Retinal pigment epithelial cell (primary cell): Measurements from ENCODE around the gene UBE2J2.

Experiments used
- DNase-seq: peaks from one replicate; pipeline ENCODE4 v3.0.0-alpha.2; 2010; ENCODE audit warnings: low read depth
- H3K4me3 ChIP-seq: 2 replicates; pipeline ENCODE4 v1.5.1; 2011; ENCODE audit warnings: mild to moderate bottlenecking, low read length, control low read depth, moderate library complexity
- TF ChIP-seq, protein P1 (sequence below): conservative IDR thresholded peaks from 2 replicates; pipeline ENCODE4 v1.5.1; 2011; ENCODE audit warnings: low read depth, low read length, control low read depth, inconsistent platforms

Gene UBE2J2

DNA sequence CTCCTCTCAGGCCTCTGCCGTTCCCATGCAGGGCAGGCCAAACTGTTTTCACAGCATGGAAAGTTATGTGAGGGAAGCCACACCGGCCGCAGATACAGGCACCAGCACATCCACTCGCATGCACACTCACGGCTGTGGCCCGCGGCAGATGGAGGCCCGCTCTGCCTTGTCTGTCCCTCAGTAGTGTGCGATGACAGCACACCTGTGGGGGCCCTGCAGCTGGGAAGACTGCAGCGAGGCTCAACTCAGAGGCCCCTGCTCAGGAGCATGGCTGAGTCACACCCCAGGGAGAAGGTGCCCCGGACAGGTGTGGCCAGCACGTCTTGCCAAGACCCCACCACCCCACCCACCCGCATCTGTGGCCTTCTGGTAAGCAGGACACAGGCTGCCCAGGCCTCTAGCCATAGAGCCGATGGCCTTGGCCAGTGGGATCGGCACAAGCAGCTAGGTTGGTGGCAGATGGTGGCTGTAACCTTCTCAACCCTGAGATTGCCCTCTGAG lies 1.3 kb upstream of the UBE2J2 start:
- DNase-seq: no peak
- no peak overlapping the region for H3K4me3 ChIP-seq
- TF ChIP-seq, protein P1, sequence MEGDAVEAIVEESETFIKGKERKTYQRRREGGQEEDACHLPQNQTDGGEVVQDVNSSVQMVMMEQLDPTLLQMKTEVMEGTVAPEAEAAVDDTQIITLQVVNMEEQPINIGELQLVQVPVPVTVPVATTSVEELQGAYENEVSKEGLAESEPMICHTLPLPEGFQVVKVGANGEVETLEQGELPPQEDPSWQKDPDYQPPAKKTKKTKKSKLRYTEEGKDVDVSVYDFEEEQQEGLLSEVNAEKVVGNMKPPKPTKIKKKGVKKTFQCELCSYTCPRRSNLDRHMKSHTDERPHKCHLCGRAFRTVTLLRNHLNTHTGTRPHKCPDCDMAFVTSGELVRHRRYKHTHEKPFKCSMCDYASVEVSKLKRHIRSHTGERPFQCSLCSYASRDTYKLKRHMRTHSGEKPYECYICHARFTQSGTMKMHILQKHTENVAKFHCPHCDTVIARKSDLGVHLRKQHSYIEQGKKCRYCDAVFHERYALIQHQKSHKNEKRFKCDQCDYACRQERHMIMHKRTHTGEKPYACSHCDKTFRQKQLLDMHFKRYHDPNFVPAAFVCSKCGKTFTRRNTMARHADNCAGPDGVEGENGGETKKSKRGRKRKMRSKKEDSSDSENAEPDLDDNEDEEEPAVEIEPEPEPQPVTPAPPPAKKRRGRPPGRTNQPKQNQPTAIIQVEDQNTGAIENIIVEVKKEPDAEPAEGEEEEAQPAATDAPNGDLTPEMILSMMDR: no peak

- peak overlapping the region; percentile 62 for H3K4me3 ChIP-seq
- no peak for DNase-seq
- TF ChIP-seq, protein P1: no peak
Observed at GRCh38 chr1:1274299-1274930, 761 bp upstream of the UBE2J2 start.

DNA sequence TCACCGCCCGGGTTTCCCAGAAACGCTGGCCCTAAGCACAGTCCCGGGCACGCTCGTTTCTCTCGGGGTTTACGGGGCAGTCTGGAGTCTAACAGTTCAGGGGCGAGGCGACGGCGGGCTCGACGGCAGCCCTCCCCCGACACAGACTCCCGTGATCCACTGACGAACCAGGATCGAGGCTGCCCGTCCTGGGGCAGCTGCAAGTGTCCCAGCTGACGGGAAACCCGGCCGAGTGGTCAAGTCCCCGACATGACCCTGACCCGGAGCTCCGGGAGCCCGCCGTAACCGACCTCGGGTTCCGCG lies 494 bp downstream of the UBE2J2 start:
- no peak for DNase-seq
- peak overlapping the region; percentile 79 for H3K4me3 ChIP-seq
- TF ChIP-seq, protein P1: no peak

DNA sequence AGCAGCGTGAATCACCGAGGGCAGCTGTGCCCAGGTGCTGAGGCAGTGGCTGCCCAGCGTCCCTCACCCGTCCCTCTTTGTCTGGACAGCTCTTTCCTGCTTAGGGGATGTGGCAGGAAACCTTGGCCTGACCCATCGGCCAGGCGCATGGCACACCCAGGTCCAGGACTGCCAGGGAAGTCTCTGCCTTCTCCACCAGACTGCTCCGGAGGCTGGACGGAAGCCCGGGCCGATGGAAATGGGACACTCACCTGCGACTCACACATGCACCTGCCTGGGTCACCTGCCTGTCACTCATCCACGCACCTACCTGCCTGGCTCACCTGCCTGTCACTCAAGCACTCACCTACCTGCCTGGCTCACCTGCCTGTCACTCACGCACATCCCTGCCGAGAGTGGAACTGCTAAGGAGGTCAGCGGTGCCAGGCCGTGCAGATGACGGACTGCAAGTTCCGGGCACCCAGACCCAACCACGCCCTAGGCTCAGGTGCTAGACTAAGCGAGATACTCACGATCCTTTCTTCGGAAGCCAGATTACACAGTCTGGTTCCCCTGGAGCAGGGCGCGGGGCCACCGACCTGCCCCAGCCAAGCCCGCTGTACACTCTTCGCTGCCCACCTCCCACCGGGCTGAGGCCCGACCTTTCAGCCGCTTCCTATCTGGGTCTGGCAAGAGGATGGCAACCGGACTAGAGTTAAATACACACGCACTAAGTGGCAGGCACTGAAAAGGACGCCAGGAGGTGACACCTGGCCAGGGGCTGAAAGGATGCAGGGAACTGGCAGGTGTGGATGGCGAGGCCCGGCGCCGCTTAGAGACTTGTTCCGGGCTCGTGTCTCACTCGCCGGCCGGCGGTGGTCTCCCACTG lies 1.1 kb downstream of the UBE2J2 start:
- DNase-seq: no peak
- TF ChIP-seq, protein P1: no peak
- H3K4me3 ChIP-seq: peak overlapping the region; percentile 79

GRCh38 chr1:1270813-1271212 lies 2.8 kb downstream of the UBE2J2 start:
- no peak for DNase-seq
- H3K4me3 ChIP-seq: no peak overlapping the region
- TF ChIP-seq, protein P1: no peak

DNA sequence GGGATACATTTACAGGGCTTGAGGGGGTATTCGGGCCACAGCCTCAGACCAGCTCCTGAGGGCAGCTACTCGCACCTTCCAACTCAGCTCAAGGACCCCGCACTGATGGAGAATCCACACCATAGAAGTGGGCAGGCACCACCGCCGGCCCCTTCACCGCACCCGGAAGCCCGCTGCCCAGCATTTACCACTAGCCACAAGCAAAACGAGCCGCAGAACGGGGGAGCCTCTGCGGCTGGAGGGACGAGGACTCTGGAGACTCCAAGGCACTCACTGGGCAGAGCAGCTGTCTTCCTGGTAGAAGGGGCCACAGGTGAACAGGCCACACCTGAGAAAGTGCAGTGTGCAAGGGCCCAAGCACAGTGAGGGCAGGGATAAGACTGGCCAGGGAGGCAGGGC lies 5.4 kb downstream of the UBE2J2 start:
- H3K4me3 ChIP-seq: no peak overlapping the region
- no peak for DNase-seq
- TF ChIP-seq, protein P1: no peak
